Omental fat pad (tissue), 4 donors: ENCODE data around the gene DMPK. TPM values are rescaled to one million over a fixed set of nuclear protein-coding genes. Genes with fewer than 3 reads are reported as not detected.
"Not testable (repeated sequence)": the region's sequence is repeated elsewhere in the genome, so short reads cannot be mapped to it uniquely, and the experiment has no call there.

Source experiments
- ATAC-seq: fragments of 150-250 bp; one replicate; pipeline ENCODE4 v1.9.1; 2016; ENCODE audit warnings: mild to moderate bottlenecking, moderate library complexity; ENCODE audit not compliant: low FRiP score
- DNase-seq: peaks from one replicate; pipeline ENCODE4 v3.0.0-alpha.2; 2019; ENCODE audit warnings: low spot score
- total RNA-seq, 4 donors: library from RNA; depleted of rRNA; stranded (reverse); fragments of >200 nt; gene quantifications; one replicate each; pipeline ENCODE4 v1.1.0, GENCODE V29; 2016
- TF ChIP-seq, protein P1 (sequence below), 3 donors: fragments of 450-650 bp; IDR thresholded peaks; one replicate each; pipeline ENCODE4 v1.5.1; 2016 to 2017; ENCODE audit warnings: antibody characterized with exemption in 3 of 3, mild to moderate bottlenecking in 3 of 3, moderate library complexity in 2 of 3

Gene DMPK
- total RNA-seq, 4 donors from 2014 or later: 9.4 to 30.1 (median 23.2) TPM

DNA sequence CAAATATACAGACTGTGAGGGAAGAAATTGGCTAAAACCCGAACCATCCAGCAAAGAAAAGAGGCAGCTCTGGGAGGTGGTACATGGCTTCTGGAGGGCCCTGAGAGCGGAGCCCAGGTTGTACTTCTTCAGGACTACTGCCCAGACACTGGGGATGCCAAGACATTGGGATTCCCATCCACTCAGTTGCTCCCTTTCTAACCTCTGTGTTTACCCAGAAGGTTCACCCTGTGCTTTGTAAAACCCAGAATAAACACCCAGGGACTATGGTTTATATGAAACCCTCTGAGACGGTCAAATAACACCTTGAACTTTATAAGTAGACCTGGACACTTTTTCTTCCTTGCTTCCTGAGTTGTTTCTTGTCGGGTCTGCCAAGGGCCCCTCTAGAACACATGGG is 39.3 kb downstream of the DMPK start:
- ATAC-seq (no peak), DNase-seq (no peak)
- TF ChIP-seq, protein P1, sequence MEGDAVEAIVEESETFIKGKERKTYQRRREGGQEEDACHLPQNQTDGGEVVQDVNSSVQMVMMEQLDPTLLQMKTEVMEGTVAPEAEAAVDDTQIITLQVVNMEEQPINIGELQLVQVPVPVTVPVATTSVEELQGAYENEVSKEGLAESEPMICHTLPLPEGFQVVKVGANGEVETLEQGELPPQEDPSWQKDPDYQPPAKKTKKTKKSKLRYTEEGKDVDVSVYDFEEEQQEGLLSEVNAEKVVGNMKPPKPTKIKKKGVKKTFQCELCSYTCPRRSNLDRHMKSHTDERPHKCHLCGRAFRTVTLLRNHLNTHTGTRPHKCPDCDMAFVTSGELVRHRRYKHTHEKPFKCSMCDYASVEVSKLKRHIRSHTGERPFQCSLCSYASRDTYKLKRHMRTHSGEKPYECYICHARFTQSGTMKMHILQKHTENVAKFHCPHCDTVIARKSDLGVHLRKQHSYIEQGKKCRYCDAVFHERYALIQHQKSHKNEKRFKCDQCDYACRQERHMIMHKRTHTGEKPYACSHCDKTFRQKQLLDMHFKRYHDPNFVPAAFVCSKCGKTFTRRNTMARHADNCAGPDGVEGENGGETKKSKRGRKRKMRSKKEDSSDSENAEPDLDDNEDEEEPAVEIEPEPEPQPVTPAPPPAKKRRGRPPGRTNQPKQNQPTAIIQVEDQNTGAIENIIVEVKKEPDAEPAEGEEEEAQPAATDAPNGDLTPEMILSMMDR (IDR thresholded peaks at IDR 0.05): no peak

DNA sequence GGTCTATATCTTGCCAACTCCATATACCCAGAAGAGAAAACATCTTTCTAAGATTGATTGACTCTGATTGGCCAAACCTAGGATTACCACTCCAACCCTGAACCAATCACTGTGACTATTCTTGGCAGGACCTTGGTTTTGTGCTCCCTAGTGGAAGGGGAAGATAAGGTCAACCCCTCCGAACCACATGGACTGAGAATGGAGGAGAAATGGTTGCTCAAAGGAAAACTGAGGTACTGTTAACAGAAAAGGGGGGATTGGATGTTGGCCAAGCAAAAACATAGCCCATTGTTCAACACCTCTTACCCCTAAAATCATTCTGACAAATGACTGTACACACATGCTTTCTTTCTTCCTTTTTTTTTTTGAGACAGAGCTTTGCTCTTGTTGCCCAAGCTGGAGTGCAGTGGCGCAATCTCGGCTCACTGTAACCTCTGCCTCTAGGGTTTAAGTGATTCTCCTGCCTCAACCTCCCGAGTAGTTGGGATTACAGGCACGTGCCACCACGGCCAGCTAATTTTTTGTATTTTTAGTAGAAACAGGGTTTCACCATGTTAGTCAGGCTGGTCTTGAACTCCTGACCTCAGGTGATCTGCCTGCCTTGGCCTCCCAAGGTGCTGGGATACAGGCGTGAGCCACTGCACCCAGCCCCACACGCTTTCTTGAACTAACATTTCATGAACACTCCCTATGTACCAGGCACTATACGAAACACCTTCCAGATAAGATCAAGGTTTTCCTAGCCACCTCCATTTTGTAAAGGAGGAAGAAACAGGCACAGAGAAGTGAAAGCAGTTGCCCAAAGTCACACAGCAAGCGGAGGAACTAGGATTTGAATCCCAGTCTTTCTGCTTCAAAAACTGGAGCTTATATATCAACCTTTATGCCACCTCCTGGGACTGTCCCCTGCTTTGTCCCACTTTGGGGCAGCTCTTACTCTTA is 42.5 kb downstream of the DMPK start:
- TF ChIP-seq, protein P1 (IDR thresholded peaks at IDR 0.05): no peak
- ATAC-seq (no peak), DNase-seq (no peak)

DNA sequence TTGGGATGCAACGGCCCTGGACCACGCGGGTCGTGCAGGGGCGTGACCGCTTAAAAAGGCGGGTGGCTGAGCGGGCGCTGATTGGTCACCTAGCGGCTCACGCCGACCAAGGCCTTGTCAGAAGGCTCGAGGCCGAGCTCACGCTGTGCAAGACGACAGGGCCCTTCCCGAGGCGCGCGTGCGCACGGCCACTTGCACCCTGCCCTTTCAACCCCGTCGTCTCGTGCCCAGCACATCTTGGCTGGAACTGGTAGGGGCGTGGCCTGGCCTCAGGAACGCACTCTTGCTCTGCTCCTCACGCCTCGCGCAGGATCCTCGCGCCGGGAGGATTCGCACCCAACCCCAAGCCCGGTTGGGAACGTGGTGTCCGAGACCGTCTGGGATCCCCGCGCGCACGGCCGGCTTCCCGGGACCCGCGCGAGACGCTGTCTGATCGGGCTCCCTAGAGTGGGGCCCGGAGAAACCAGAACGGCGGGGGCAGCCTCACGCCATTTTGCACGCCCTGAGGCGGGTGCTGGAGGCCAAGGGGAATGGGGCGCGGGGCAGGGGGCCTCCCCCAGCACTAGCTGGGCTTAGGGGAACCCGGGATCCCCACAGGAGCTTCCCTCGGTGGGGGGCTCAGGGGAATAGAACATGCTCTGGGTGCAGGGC is 49.0 kb downstream of the DMPK start, which contains the start of gene MEIOSIN:
Gene MEIOSIN, plus strand, starts transcription at position 280 of the 651 bp plus-strand sequence. CDS start 1,938 bp downstream, outside the sequence.
- DNase-seq (no peak), ATAC-seq (no peak)
- TF ChIP-seq, protein P1 (IDR thresholded peaks at IDR 0.05): no peak

DNA sequence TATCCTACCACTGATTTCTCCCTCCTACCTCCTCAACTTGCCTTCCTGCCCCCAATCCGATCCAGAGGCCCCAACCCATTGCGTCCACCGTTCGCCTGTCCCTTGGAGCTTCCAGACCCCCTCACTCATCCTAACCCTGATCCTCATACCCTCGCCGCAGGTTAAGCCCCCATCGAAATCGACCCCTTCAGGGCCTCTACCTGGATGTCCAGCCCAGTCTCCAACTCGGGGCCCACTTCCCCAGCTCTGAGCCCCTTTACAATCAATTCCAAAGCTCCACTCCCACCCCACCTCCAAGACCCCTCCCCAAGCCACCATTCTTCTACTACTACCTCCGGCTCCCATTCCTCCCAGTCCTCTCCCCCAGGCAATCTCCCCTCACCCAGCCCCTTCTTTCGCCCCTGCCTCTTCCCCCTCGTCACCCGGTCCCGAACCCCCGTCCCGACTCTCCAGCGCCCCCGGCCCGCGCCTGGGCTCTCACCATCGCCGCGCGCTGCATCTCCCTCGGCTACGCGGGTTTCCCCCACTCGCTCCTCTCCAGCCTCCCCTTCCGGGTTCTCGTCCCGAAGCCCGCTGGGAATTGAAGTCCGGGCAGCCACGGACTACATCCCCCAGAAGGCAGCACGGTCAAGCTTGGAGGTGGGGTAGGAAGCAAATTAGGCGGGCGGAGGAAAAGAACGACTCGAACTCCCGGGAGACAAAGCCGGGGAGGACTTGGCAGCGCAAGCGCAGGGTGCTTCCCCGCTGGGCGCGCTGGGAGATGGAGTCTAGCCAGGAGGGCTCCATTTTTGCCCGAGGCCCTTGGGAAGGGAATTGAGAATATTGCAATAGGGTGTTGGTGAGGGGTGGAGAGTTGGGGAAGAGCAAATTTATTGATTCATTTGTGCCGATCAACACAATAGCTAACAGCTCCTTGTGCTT is 51.7 kb downstream of the DMPK start, which contains the start of gene FBXO46:
Gene FBXO46, minus strand, starts transcription at position 529 of the 921 bp plus-strand sequence. CDS start 17,401 bp downstream, outside the sequence.
- peak; percentile 99 for ATAC-seq
- TF ChIP-seq, protein P1 (IDR thresholded peaks at IDR 0.05): no peak
- peak; percentile 87 for DNase-seq

DNA sequence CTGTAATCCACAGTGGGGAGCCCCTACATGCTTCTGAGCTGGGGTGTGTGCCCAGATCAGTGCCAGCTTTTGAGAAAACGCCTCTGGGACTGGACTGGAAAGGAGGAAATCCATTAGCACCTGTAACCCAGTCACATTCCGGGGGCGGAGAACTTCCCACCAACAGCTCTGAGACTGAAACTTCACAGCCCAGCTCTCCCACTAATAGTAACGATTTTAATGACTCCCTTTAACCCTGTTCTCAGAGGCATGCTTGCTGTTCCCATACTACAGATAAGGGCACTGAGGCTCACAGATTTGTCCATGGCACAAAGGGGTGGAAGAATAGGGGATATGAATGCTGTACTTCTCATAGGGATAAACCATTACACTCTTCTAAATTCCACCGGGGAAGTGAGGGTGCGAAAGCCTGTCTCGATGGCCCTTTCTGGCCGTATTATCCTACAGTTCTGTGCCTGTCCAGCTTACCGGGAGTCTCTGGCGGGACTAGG is 52.4 kb downstream of the DMPK start:
- DNase-seq (no peak), ATAC-seq (no peak)
- TF ChIP-seq, protein P1 (IDR thresholded peaks at IDR 0.05): no peak

DNA sequence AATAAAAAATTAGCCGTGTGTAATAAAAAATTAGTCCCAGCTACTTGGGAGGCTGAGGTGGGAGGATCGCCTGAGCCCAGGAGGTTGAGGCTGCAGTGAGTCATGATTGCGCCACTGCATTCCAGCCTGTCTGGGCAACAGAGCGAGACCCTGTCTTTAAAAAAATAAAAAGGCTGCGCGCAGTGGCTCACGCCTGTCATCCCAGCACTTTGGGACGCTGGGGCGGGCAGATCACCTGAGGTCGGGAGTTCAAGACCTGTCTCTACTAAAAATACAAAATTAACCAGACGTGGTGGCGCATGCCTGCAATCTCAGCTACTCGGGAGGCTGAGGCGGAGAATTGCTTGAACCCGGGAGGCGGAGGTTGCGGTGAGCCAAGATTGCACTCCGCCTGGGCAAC is 53.6 kb downstream of the DMPK start:
- DNase-seq, ATAC-seq: not testable (repeated sequence)

DNA sequence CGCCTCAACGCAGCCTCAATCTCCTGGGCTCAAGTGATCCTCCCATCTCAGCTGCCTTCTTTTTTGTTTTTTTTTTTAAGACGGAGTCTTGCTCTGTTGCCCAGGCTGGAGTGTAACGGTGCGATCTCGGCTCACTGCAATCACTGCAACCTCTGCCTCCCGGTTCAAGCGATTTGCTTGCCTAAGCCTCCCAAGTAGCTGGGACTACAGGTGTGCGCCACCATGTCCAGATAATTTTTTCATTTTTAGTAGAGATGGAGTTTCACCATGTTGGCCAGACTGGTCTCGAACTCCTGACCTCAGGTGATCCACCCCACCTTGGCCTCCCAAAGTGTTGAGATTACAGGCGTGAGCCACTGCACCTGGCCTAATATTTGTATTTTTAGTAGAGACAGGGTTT is 62.2 kb downstream of the DMPK start:
- not testable (repeated sequence) for DNase-seq, ATAC-seq

Other genes starting within 250 kb of the DMPK start
- 10 to 100 TPM in 2 of 4 donors, 1 to 10 TPM in 2; 6.3 to 15.5 (median 11.1) TPM for gene OPA3, start 197.7 kb downstream of the DMPK start, total RNA-seq
- 10 to 100 TPM in 3 of 4 donors, 1 to 10 TPM in 1; 6.0 to 29.4 (median 12.0) TPM for gene GPR4, start 180.3 kb downstream of the DMPK start, total RNA-seq
- gene EML2, start 143.1 kb downstream of the DMPK start, total RNA-seq: 10 to 100 TPM; 18.0 to 22.4 (median 19.9) TPM
- 1 to 10 TPM; 1.1 to 8.7 (median 2.5) TPM for gene GIPR, start 114.3 kb downstream of the DMPK start, total RNA-seq
- 100 to 1,000 TPM; 104 to 194 (median 148) TPM for gene SNRPD2, start 90.5 kb downstream of the DMPK start, total RNA-seq
- gene QPCTL, start 89.8 kb downstream of the DMPK start, total RNA-seq: 1 to 10 TPM; 2.7 to 5.8 (median 5.2) TPM
- gene FBXO46, start 51.6 kb downstream of the DMPK start, total RNA-seq: 1 to 10 TPM; 5.8 to 7.6 (median 6.7) TPM
- not detected for gene MEIOSIN, start 49.1 kb downstream of the DMPK start, total RNA-seq
- 10 to 100 TPM in 1 of 4 donors, 1 to 10 TPM in 3; 4.3 to 13.4 (median 7.8) TPM for gene SIX5, start 13.2 kb downstream of the DMPK start, total RNA-seq
- 10 to 100 TPM; 26.2 to 42.5 (median 35.9) TPM for gene DMWD, start 10.4 kb upstream of the DMPK start, total RNA-seq
- gene RSPH6A, start 32.8 kb upstream of the DMPK start, total RNA-seq: under 1 TPM in 1 of 4 donors, not detected in 3; 0.24 TPM
- 10 to 100 TPM; 17.3 to 35.2 (median 27.1) TPM for gene SYMPK, start 80.7 kb upstream of the DMPK start, total RNA-seq
- gene FOXA3, start 81.8 kb upstream of the DMPK start, total RNA-seq: under 1 TPM in 2 of 4 donors, not detected in 2; 0.38 to 0.79 TPM
- gene IRF2BP1, start 103.7 kb upstream of the DMPK start, total RNA-seq: 10 to 100 TPM; 10.6 to 14.2 (median 11.2) TPM
- gene MYPOP, start 120.1 kb upstream of the DMPK start, total RNA-seq: 1 to 10 TPM; 1.3 to 6.8 (median 2.6) TPM
- gene NANOS2, start 132.3 kb upstream of the DMPK start, total RNA-seq: not detected
- gene NOVA2, start 191.4 kb upstream of the DMPK start, total RNA-seq: 10 to 100 TPM in 1 of 4 donors, 1 to 10 TPM in 2, under 1 TPM in 1; 0.74 to 10.9 (median 3.8) TPM
- 10 to 100 TPM in 1 of 4 donors, 1 to 10 TPM in 3; 3.6 to 10.4 (median 6.1) TPM for gene CCDC61, start 213.0 kb upstream of the DMPK start, total RNA-seq
- gene PGLYRP1, start 240.6 kb upstream of the DMPK start, total RNA-seq: not detected